ENCODE measurements around the gene PRKAG2.
"Not testable (repeated sequence)": the region's sequence is repeated elsewhere in the genome, so short reads cannot be mapped to it uniquely, and the experiment has no call there.

Gene PRKAG2

DNA sequence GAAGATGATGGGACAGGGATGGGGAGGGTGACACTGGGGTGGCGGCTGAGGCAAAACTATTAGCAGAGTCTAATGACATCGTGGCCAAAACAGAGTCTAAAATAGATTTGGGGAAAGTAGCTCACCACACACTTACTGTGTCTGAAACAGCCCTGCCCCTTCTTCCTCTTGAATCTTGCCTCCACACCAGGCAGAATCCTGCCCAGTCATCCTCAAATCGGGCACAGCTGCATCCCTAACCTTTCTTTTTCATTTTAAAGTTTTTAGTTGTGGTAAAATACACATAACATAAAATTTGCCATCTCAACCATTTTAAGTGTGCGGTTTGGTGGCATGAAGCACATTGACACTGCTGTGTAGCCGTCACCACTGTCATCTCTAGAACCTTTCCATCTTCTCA, 90.0 kb downstream of the PRKAG2 start:
- no peak for TF ChIP-seq POLR2A (IDR thresholded peaks at IDR 0.05; ENCODE audit: low read length)
- no peak for TF ChIP-seq GATA1 (IDR thresholded peaks at IDR 0.05; ENCODE audit: low read depth, low read length)
- no peak for DNase-seq

DNA sequence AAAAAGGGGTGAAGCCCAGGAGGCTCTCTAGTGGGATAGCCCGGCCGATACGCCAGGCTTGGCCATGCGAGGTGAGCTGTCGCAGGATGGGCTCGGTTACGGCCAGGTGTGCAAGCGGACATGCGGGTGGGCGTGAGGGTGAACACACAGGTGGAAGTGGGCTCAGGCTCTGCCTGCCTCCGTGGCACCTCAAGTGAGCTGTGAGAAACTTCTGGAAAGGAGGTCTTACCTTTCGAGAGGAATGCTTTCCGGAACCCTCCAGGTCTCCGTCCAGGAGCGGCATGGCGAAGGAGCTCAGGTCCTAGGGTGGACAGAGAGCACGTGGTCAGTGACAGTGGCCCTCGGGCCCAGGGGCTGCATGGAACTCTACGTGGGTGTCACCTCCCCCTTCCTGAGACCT, 90.7 kb downstream of the PRKAG2 start:
- TF ChIP-seq POLR2A (IDR thresholded peaks at IDR 0.05; ENCODE audit: low read length) (no peak), GATA1 (IDR thresholded peaks at IDR 0.05; ENCODE audit: low read depth, low read length) (no peak)
- DNase-seq, result no peak

DNA sequence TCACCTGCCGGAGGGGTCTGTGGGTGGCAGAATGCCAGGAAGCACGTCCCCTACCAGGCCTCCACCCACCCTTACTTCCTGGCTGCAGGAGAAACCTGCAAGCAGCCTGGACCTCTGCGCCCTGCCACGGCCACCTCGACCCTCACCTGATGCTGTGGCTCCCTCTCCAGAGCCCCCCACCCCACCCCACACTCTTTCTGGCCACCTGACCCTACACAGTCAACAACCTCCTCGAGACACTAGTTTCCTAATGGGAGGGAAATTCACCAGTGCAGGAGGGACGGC, 91.3 kb downstream of the PRKAG2 start:
- no peak for DNase-seq
- no peak for TF ChIP-seq POLR2A (IDR thresholded peaks at IDR 0.05; ENCODE audit: low read length)
- TF ChIP-seq GATA1 (IDR thresholded peaks at IDR 0.05; ENCODE audit: low read depth, low read length), result no peak

DNA sequence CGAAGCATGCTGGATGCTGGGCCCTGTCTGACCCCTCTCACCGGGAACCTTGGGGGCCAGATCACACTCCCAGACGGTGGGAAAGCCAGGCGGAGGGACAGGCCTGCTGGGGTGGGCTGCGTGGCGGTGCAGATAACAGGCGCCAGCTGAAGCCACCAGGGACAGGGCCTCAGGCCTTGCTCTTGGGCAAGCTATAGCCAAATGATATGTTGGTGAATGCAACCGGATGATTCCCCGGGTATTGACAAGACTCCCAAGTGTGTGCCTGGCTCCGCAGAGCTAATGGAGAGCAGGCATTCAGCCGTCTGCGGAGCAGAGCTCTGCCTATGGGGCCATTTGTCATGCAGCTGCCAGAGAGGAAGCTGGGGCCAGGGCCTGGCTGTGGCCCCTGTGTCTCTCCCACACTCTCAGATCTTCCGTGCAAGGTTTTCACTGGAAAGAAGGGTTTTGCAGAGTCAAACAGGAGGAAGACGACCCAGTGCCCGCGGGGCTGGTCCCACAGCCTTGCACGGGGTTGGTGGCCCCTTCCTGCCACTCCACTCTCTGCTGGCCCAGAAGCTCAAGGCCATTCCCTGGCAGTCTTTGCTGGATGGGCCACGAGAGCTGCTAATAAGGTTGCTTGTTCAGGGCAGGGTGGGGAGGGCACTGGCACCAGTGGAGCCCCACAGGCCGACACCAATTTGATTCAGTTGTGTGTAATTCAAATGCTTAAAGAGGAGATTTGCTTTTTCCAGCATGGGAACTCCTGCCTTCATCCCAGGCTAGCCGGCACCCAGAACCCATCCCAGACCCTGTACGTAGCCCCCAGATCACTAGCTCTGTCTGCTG, 91.8 kb downstream of the PRKAG2 start:
- DNase-seq, result no peak
- no peak for TF ChIP-seq POLR2A (IDR thresholded peaks at IDR 0.05; ENCODE audit: low read length)
- TF ChIP-seq GATA1 (IDR thresholded peaks at IDR 0.05; ENCODE audit: low read depth, low read length), result no peak

DNA sequence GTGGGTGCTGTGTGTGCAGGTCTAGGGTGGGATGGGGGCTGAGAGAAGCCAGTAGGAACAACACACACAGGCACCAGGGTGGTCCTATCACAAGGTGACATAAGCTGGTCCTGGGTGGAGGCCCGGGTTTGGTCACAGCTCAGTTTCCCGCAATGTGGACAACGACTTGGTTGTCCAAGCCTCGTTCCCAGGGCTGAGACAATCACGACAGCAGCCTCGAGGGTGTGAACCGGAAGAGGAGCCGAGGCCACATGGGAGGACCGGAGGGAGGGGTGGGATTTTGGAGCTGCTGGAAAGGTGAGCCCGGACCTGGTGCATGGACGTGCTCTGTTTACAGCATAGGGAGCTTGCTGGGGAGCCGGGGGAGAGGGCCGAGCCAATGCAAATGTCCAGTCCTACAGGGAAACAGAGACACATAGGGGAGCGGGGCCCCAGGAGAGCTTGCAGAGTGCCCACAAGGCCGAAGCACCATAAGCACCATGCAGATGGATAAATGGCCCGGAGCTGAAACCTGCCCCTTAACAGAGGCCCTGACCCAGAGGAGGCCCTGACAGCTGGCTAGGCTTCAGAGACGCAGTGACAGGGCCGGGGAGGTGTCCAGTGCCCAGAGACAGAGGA, 92.8 kb downstream of the PRKAG2 start:
- no peak for DNase-seq
- no peak for TF ChIP-seq GATA1 (IDR thresholded peaks at IDR 0.05; ENCODE audit: low read depth, low read length)
- TF ChIP-seq POLR2A (IDR thresholded peaks at IDR 0.05; ENCODE audit: low read length), result no peak

DNA sequence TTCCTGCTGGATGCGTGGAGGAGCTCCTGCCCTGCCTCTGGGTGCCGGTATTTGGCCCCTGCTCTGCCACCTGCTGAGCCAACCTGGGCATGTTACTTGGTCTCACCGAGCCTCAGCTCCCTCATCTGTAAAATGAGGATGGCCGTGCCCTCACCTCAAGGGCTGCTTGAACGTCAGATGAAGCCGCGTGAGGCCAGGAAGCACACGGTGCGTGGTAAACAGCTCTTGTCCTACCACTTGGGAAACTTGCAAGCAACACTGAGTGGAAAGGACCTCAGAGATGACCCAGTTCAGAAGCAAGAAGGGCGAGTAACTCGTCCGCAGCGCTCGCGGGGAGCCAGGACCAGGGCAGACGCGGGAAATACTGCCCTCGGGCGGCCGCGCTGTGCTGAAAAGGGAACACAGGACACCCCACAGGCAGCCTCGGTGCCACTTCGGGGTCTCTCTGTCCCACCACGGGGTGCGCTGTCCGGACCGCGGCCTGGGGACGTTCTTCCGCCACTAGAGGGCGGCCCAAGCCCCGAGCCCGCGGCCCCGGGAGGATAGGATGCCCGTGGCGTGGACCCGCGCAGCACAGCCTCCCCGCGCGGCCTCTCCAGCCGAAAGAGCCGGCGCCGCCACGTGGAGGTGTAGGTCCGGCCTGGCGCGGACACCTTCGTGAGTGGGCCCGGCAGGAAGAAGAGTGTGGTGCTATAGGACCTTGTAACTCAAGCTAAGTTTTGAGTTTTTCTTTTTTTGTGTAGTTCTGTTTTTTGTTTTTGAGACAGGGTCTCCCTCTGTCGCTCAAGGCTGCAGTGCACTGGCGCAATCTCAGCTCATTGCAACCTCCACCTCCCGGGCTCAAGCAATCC, 94.1 kb downstream of the PRKAG2 start:
- DNase-seq, result peak; percentile 67 to 69
- TF ChIP-seq POLR2A (IDR thresholded peaks at IDR 0.05; ENCODE audit: low read length) (no peak), GATA1 (IDR thresholded peaks at IDR 0.05; ENCODE audit: low read depth, low read length) (no peak)

DNA sequence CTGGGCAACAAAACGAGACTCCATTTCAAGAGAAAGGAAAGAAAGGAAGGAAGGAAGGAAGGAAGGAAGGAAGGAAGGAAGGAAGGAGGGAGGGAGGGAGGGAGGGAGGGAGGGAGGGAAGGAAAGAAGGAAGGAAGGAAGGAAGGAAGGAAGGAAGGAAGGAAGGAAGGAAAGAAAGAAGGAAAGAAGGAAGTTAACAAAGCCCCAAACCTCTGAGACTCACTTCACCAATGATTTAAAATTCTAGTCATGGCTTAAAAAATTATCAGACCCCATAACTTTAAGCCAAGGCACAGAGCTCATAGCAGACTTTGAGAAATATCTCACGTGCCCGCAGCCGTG, 94.7 kb downstream of the PRKAG2 start:
- DNase-seq, result not testable (repeated sequence)

DNA sequence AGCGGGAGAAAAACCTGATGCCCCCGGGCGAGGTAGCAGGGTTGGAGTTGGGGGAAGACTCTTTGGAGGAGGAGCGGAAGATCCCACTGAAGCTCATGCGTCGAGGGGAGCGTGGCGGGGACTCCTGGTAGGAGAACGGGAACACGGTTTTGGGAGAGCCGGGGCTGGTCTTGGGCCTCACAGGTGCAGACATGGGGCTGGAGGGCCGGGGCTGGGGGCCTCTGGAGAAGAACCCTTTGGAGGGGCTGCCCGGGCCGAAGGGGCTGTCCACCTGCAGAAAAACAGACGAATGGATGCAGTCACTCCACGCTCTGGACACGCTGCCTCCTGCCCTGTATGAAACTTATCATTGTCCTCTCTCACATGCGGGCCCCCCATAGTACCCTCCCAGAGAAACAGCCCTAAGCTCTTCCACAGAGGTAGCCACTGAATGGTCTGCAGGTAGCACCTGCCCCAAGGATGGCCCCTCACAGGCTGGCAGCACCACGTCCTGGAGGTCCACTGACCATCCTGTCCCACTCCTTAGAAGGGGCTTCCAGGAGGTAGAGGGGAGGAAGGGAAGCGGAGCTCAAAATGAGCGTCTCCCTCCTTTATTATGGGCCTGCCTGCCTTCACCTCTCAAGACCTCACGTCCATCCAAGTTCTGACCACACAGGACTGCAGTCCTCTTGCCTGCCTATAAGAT, 95.6 kb downstream of the PRKAG2 start:
- TF ChIP-seq POLR2A (IDR thresholded peaks at IDR 0.05; ENCODE audit: low read length) (no peak), GATA1 (IDR thresholded peaks at IDR 0.05; ENCODE audit: low read depth, low read length) (no peak)
- no peak for DNase-seq

DNA sequence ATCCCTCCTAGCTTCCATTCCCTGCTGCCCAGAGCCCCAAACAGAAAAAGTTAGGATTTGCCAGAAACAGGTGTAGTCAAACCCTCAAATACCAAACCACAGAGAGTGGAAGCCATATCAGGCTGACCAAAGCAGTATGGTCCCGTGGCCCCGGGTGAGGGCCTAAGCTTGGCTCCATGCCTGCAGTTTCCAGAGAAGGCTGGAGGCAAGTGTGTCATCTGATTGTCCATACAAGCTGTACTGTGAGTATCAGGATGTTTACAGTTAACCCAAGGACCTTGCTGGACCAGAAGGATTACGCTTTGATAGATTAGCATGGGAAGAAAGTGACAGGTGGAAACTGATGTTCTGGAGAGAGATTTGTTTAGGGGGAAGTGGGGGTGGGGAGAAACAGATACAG, 96.3 kb downstream of the PRKAG2 start:
- DNase-seq, result no peak
- TF ChIP-seq POLR2A (IDR thresholded peaks at IDR 0.05; ENCODE audit: low read length) (no peak), GATA1 (IDR thresholded peaks at IDR 0.05; ENCODE audit: low read depth, low read length) (no peak)

DNA sequence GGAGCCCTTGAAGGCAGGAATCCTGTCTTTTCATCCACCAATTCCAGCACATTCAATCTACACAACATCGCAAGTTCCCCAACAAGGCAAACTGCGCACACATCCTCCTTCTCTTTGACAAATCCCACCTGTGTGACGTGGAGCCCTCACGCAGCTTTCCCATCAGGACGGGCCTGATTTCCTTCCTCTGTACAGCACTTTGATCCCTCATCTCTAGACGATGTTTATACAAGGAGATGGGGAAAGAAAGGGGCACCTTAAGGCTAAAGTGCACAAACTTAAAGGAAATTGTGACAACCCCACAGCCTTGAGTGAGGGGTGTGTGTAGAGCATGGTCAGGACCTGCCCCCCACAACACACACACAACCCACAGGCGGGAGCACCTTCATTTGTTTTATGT, 97.2 kb downstream of the PRKAG2 start:
- TF ChIP-seq GATA1 (IDR thresholded peaks at IDR 0.05; ENCODE audit: low read depth, low read length) (no peak), POLR2A (IDR thresholded peaks at IDR 0.05; ENCODE audit: low read length) (no peak)
- no peak for DNase-seq

DNA sequence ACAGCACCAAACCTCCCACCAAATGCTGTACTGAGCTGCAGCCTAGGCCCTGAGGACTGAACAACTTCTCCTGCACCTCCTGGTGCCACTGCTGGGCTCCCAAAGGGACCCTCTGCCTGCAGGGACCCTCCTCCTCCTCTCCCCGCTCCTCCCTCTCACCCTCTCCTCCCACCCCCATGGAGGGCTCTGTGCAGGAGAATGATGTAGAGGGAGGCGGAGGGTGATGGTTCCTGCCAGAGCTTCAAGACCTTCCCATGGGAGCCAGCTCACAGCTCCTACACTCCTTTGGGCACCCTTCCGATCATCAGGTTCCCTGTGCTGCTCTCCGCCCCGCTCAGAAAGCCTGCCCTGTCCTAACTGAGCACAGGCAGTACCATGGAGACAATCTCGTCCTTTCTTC, 97.7 kb downstream of the PRKAG2 start:
- TF ChIP-seq POLR2A (IDR thresholded peaks at IDR 0.05; ENCODE audit: low read length) (no peak), GATA1 (IDR thresholded peaks at IDR 0.05; ENCODE audit: low read depth, low read length) (no peak)
- DNase-seq, result no peak

DNA sequence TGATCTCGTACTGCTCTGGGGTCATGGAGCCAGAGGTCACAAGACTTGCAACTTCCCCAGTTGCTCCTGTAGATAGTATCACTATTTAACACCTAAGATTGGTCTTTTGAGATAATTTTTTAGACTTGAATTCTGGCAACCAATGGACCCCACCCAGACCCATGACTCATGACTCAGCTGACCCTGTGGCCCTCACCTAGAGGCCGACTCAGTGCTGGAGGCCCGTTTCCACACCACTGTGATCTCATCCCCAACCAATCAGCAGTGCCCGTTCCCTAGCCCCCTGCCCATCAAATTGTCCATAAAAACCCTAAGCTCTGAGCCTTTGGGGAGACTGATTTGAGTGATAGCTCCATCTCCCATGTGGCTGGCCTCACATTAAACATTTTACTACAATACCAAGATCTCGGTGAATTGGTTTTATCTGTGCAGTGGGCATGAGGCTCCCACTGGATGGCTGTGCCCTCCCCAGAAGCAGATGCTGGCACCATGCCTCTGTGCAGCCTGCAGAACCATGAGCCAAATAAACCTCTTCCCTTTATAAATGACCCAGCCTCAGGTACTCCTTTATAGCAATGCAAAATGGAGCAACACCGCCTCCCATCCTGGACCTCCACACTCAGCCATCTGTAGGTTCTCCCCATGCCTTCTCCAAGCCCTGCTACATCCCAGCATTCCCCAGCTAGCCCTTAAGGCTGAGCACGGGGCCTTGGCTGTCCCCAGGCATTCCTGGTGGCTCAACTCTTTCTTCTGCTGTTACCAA, 98.8 kb downstream of the PRKAG2 start:
- TF ChIP-seq GATA1 (IDR thresholded peaks at IDR 0.05; ENCODE audit: low read depth, low read length) (no peak), POLR2A (IDR thresholded peaks at IDR 0.05; ENCODE audit: low read length) (no peak)
- no peak for DNase-seq

DNA sequence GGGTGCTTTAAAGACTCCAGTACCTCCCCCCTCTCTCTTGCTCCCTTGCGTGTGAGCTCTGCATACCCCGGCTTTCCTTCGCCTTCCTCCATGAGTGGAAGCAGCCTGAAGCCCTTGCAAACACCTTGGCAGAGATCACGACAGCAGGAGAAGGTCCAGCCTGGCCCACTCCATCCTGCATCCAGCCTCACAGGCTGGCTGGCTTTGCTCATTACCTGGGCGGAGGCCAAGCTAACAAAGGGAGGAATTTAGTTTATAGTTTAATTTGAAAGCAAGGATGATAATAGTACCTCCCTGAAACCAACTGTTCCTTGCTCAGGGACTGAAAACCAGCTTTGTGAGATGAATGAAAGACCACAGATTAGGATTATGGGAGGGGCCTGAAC, 99.4 kb downstream of the PRKAG2 start:
- TF ChIP-seq GATA1 (IDR thresholded peaks at IDR 0.05; ENCODE audit: low read depth, low read length), result no peak
- no peak for TF ChIP-seq POLR2A (IDR thresholded peaks at IDR 0.05; ENCODE audit: low read length)
- DNase-seq, result no peak
